ENCODE data around the gene EGLN3.

EGLN3 gene

DNA sequence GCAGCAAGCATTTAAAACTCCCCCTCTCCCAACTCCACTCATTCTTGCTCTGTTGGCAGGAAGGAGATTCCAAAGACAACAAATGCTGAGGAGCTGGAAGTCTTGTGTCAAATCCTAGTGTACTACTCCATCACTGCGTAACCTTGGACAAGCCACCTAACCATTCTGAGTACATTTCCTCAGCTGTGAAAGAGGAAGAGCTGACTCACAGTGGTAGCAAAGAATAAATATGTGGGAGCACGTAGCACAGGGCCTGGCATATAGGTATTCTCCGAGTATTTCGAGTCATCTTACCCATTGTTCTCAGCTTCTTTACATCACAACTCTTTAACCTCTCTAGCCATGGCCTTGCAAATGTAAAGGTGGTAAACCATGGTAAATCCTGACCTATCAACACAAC is 28.7 kb downstream of the EGLN3 start:
- no peak overlapping the region for H3K27ac Mint-ChIP-seq
- CTCF ChIA-PET = interaction anchor here (0.6 kb wide), 1 partner anchor 308 kb away, joined by 3 read pairs; no protein-coding TSS in a partner anchor
- no peaks in the 10 kb centered on the region for H3K4me1 Mint-ChIP-seq
- no peak for DNase-seq
- peaks cover 10% of the 10 kb centered on the region for H3K27me3 Mint-ChIP-seq
- no peak overlapping the region for H3K4me3 Mint-ChIP-seq
- H3K36me3 Mint-ChIP-seq = no peaks in the 10 kb centered on the region
- H3K9me3 Mint-ChIP-seq = peaks cover 2% of the 10 kb centered on the region

DNA sequence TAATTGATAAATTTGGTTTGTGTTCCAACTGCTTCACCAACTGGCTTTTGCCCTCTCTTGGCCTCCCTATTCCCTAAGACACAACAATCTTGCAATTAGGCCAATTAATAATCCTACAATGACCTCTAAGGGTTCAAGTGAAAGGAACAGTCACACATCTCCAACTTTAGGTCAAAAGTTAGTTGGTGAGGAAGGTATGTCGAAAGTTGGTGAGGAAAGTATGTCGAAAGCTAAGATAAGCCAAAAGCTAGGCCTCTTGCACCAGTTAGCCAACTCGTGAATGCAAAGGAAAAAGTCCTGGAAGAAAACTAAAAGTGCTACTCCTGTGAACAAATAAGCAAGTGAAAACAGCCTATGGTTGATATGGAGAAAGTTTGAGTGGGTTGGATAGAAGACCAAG is 32.6 kb downstream of the EGLN3 start:
- peaks cover 13% of the 10 kb centered on the region for H3K27me3 Mint-ChIP-seq
- no peak overlapping the region for H3K4me3 Mint-ChIP-seq
- no peaks in the 10 kb centered on the region for H3K36me3 Mint-ChIP-seq
- no peak for DNase-seq
- H3K4me1 Mint-ChIP-seq = no peaks in the 10 kb centered on the region
- H3K9me3 Mint-ChIP-seq = peaks cover 2% of the 10 kb centered on the region
- CTCF ChIA-PET = no interaction called here
- H3K27ac Mint-ChIP-seq = no peak overlapping the region

DNA sequence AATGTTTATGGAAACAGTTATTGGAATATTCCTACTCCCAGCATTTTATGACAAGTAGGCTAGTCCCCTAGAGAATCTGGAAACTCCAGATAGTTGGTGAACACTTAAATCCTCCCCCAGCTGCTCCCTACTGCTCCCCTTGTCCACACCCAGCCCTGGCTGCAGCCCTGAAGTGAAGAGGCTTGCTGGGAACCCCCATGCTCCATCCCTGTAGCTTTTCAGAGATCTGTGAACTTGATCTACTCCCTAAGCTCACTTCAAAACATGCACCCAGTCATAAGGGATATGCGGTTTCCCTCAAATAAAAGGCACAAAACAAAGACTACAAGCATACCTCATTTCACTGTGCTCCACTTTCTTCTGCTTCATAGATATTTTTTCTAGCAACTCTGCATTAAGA is 33.2 kb downstream of the EGLN3 start:
- CTCF ChIA-PET = no interaction called here
- H3K9me3 Mint-ChIP-seq = peaks cover 2% of the 10 kb centered on the region
- peaks cover 13% of the 10 kb centered on the region for H3K27me3 Mint-ChIP-seq
- H3K4me3 Mint-ChIP-seq = no peak overlapping the region
- H3K27ac Mint-ChIP-seq = no peak overlapping the region
- no peaks in the 10 kb centered on the region for H3K4me1 Mint-ChIP-seq
- no peaks in the 10 kb centered on the region for H3K36me3 Mint-ChIP-seq
- DNase-seq = no peak

DNA sequence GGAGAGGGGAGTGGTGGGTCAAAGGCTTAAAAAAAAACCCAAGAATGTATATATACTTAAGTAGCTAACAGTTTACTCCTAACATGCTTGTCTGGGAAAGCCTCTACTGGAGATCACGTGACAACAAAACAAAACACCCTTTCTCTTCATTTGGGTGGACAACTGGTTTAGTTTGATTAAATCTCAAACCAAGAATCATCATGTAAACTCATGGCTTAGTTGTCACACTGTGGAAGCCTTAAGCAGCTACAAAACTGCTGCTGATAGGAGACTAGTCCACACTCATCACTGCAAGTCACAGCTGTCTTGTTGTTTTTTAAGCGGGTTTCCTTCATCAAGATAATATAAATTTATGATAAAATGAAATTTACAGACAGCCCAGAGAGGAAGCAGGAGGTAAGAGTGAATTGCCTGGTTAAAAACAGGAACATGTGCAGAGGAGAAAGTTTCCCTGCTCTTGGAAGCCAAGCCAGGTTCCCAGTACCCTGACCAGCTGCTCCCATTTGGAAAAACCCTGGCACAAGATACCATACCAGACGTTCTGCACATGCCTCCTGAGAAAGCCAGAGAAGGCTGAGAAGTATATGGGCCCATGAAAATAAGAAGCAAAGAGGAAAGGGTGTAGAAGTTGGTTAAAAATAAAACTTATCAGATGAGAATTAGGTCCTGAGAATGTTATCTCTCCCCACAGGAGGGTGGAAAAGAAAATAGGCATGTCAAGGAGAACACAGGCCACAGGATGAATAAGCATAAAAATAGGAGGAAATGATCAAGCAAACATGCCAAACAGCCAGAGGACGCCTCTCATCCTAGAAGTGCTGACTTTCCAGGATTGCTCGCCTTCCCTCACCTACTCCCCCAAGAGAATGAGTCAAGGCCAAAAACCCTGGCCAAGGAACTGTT is 34.0 kb downstream of the EGLN3 start:
- no peak overlapping the region for H3K27ac Mint-ChIP-seq
- no peaks in the 10 kb centered on the region for H3K9me3 Mint-ChIP-seq
- H3K36me3 Mint-ChIP-seq = no peaks in the 10 kb centered on the region
- CTCF ChIA-PET = no interaction called here
- no peak overlapping the region for H3K4me3 Mint-ChIP-seq
- no peaks in the 10 kb centered on the region for H3K4me1 Mint-ChIP-seq
- peaks cover 15% of the 10 kb centered on the region for H3K27me3 Mint-ChIP-seq
- no peak for DNase-seq

DNA sequence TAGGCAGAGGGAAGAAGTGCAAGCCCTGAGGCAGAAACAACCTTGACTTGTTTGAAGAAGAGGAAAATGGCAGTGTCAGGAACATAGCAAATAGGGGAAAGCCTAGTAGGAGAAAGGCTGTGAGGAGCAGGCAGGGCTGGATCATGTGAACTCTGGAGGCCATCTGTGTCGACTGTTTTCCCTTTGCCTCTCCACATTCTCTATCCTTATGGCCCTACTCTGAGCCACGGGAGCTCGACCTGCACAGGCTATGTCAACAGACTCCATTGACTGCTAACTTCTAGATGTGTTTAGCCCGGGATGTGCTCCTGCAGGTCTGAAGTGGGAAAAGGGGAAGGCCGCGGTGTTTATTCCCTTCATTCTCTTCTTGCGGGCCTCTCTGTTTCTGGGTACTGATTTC is 35.2 kb downstream of the EGLN3 start:
- no peak overlapping the region for H3K4me3 Mint-ChIP-seq
- H3K4me1 Mint-ChIP-seq = no peaks in the 10 kb centered on the region
- CTCF ChIA-PET = no interaction called here
- no peak overlapping the region for H3K27ac Mint-ChIP-seq
- peaks cover 17% of the 10 kb centered on the region for H3K27me3 Mint-ChIP-seq
- no peaks in the 10 kb centered on the region for H3K9me3 Mint-ChIP-seq
- no peaks in the 10 kb centered on the region for H3K36me3 Mint-ChIP-seq
- no peak for DNase-seq

DNA sequence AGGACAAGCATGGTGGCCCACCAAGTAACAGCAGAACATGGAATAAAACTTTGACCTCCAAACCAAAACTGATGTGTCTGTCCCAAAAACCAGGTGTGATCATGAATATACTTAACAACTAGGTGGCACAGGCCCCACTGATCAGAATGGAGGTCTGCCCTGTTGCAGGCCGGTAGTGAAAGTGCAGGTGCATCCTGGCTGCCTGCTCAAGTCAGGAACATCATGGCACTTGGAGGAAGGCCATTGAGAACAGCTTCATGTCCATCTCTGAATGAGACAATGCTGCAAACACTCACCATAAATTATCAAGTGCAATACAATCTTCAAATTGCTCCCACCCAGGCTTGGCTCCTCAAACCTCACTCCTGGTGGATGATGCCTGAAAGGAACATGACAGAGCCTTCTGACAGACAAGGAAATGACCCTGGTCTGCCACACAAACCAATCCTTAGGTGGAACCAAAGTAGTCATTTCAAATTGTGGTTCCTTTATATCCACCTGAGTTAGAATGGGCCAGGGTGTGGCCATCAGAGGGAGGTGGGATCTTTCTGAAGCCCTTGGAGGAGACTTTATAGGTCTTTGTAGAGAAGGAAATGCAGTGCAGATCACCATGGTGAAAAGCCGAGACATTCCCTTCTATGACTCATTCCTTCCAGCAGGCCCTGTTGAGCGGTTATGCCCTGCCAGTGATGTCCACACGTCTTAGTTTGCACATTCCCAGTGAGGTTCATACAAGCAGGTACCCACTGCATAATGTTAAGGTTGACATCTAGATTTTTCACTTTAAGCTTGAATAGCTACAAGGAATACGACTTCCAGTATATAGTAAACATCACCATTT is 36.0 kb downstream of the EGLN3 start:
- Mint-ChIP-seq H3K36me3 (no peaks in the 10 kb centered on the region), H3K27me3 (peaks cover 17% of the 10 kb centered on the region), H3K9me3 (no peaks in the 10 kb centered on the region), H3K4me3 (no peak overlapping the region), H3K27ac (no peak overlapping the region), H3K4me1 (no peaks in the 10 kb centered on the region)
- CTCF ChIA-PET = no interaction called here
- no peak for DNase-seq

DNA sequence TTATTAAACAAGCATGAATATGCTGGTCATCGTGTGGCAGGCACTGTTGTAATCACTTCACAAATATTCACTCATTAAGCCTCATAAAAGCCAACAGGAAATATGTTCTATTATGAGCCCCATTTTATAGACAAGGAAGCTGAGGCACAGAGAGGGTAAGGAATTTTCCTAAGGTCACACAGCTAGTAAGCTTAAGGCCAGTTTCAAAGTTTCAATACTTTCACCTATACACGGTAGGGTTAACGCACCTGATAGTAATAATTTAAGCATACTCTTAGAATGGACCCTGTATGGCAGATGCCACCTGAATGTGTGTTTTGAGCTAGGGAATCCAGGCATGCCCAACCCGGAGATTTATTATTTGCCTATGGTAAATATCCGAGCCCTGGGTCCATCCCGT is 39.8 kb downstream of the EGLN3 start:
- Mint-ChIP-seq H3K27ac (no peak overlapping the region), H3K36me3 (no peaks in the 10 kb centered on the region), H3K9me3 (no peaks in the 10 kb centered on the region), H3K4me3 (no peak overlapping the region), H3K4me1 (no peaks in the 10 kb centered on the region), H3K27me3 (peaks cover 29% of the 10 kb centered on the region)
- CTCF ChIA-PET = no interaction called here
- no peak for DNase-seq

DNA sequence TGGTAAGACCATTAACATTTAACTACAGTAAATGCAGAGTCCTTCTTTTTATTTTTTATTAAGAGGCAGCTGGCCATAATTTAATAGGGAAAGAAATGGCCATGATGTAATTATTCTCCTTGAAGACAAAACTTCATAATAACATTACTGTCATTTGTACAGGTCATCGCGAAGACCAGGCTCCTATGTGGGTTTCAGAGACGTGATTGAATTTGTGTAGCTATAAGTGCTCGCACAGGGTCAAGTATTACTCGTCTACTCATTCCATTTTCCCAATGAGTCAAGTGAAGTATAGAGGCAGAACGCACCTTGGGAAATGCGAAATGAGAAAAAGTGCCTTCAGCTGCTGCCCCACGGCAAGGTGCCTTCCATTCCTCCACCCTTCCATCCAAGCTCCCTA is 40.4 kb downstream of the EGLN3 start:
- Mint-ChIP-seq H3K27ac (no peak overlapping the region), H3K4me1 (no peaks in the 10 kb centered on the region), H3K9me3 (no peaks in the 10 kb centered on the region), H3K27me3 (peaks cover 29% of the 10 kb centered on the region), H3K36me3 (no peaks in the 10 kb centered on the region), H3K4me3 (no peak overlapping the region)
- no peak for DNase-seq
- CTCF ChIA-PET = interaction anchor here (2.1 kb wide), 1 partner anchor 70 kb away, joined by 4 read pairs; no protein-coding TSS in a partner anchor

DNA sequence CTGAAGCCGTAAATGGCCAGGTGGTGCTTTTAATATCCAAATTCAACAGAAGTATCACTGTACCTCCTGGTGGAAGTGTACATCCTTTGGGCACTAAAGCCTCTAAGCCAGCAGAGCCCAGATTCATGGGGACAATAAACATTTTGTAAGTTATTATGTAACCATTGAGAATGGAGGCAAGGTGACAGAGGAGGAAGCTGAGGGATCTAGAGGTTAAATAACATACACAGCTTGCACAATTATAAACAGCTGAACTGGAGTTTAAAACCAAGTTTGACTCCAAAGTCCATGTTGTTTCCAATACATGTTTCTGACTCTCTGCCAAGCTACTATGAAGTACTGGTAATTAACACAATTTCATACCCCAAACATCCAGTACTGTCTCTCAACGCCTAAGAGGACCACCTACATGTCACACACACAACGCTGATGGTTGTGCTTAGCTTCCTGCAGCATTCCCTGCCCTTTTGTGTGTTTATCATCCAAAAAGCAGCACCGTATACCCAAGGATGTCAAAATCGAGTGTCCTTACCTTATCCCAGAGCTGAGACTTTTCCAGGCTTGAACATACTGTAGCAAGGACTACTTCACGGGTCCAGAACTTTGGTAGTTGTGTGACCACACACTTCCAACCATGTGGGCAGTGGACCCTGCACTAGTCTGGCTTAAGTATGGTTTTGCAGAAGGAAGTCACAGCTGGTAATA is 41.3 kb downstream of the EGLN3 start:
- no peaks in the 10 kb centered on the region for H3K4me1 Mint-ChIP-seq
- no peaks in the 10 kb centered on the region for H3K9me3 Mint-ChIP-seq
- CTCF ChIA-PET = interaction anchor here (2.1 kb wide), 1 partner anchor 69 kb away, joined by 4 read pairs; no protein-coding TSS in a partner anchor
- no peak overlapping the region for H3K27ac Mint-ChIP-seq
- H3K4me3 Mint-ChIP-seq = no peak overlapping the region
- H3K36me3 Mint-ChIP-seq = no peaks in the 10 kb centered on the region
- peaks cover 28% of the 10 kb centered on the region for H3K27me3 Mint-ChIP-seq
- no peak for DNase-seq

DNA sequence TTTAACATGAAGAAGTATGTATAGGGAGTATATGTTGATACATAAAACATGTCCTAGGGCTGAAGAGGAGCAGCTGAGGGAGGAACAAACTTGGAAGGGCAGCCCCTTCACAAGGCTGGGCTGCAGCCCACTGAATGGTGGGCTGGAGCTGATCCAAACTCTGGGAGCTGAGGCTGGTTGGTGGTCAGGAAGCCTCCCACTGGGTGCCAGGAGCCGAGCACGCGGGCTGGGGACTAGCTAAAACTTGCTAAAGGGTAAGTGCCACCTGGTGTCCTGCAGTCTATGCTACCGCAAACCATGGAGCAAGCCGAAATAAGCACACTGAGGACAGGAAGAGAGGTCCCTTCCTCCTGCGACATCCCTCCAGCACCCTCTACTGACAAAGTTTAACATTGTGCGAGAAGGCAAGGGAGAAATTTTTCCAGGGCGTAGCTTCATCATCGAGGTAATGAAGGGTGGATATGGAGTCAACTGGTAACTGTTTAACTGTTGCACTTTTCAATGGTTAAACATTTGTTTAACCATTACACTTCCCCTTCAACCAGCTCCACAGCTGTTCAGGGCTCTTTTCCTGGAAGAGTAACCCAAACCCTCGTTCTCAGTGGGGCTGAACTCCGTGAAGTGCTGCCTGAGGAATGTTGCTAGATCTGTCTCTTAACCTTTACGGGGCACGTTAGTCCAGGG is 42.2 kb downstream of the EGLN3 start:
- CTCF ChIA-PET = interaction anchor here (2.1 kb wide), 1 partner anchor 68 kb away, joined by 4 read pairs; no protein-coding TSS in a partner anchor
- H3K27me3 Mint-ChIP-seq = peaks cover 25% of the 10 kb centered on the region
- H3K36me3 Mint-ChIP-seq = no peaks in the 10 kb centered on the region
- no peaks in the 10 kb centered on the region for H3K9me3 Mint-ChIP-seq
- no peak for DNase-seq
- no peak overlapping the region for H3K27ac Mint-ChIP-seq
- no peak overlapping the region for H3K4me3 Mint-ChIP-seq
- no peaks in the 10 kb centered on the region for H3K4me1 Mint-ChIP-seq

DNA sequence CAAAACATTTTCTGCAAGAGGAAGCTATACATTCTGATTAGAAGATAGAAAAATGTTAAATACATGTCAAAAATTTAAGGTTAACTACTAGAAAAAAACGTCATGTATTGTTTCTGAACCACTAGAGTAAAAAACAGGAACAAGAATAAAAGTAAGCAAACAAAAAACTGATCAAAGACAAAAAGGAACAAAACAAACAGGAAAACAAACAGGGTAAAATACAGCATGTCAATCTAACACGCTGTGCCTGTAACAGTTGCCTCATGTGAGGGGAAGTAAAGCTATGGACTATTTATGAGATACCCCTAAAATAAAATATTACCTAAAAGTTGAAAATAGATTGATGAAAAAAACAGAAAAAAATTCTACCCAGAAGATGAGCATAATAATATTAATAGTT is 43.9 kb downstream of the EGLN3 start:
- peaks cover 30% of the 10 kb centered on the region for H3K27me3 Mint-ChIP-seq
- peaks cover 4% of the 10 kb centered on the region for H3K4me1 Mint-ChIP-seq
- no peak for DNase-seq
- CTCF ChIA-PET = no interaction called here
- no peaks in the 10 kb centered on the region for H3K36me3 Mint-ChIP-seq
- H3K27ac Mint-ChIP-seq = no peak overlapping the region
- H3K9me3 Mint-ChIP-seq = no peaks in the 10 kb centered on the region
- H3K4me3 Mint-ChIP-seq = no peak overlapping the region

DNA sequence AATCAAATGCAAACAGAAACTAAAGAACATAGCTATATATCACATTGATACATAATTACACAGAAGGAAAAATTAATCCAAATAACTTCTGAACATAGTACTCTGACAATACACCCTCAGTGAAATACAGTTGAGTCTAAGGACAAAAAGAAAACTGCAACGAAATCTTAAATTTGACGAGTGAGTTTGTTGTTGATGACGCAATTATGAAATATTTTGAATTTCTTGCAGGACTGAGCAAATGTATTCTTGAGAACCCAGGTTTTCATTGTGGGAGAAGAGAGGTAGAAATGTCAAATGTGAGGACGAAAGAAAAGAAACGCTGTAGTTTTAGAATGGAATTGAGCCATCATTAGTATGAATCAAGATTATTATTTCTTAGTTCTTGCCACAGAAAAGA is 46.3 kb downstream of the EGLN3 start:
- Mint-ChIP-seq H3K9me3 (no peaks in the 10 kb centered on the region), H3K27ac (no peak overlapping the region), H3K27me3 (peaks cover 34% of the 10 kb centered on the region), H3K36me3 (no peaks in the 10 kb centered on the region), H3K4me3 (no peak overlapping the region), H3K4me1 (peaks cover 4% of the 10 kb centered on the region)
- DNase-seq = no peak
- CTCF ChIA-PET = no interaction called here

DNA sequence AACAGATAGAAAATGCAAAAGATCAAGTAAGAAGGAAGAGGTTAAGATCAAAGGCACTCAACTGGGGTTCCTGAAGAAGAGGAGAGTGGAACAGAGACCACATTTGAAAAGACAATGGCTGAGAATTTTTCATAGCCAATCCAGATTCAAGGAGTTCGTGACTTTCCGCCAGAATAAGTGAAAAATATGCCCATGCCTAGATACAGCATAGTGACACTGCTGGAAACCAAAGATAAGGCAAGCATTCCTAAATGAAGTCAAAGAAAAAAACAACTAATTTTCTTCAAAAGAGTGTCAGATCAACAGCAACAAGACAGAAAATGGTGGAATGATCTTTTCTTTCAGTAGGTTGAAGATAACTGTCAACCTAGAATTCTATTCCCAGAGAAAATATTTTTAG is 47.5 kb downstream of the EGLN3 start:
- H3K36me3 Mint-ChIP-seq = no peaks in the 10 kb centered on the region
- peaks cover 24% of the 10 kb centered on the region for H3K27me3 Mint-ChIP-seq
- no peak for DNase-seq
- H3K27ac Mint-ChIP-seq = no peak overlapping the region
- peaks cover 4% of the 10 kb centered on the region for H3K4me1 Mint-ChIP-seq
- no peaks in the 10 kb centered on the region for H3K9me3 Mint-ChIP-seq
- no peak overlapping the region for H3K4me3 Mint-ChIP-seq
- CTCF ChIA-PET = no interaction called here

DNA sequence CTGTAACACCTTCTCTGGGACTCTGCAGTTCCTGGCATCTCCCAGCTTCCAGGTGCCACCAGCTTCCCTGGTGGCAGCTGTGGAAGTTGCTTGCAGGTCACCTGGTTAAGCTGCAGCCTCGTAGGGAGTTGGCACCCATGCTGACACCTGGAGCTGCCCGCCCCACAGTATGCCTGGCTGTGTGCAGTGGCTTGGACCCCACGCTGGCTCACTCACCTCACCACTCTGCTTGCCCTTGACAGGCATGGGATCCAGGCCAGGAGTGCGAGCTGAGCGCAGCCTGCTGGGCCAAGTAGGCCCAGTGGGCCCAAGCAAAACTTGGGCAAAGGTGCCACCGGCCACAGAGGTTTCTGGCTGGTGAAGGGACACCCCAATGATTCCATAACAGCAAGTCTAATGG is 48.5 kb downstream of the EGLN3 start:
- no peak overlapping the region for H3K27ac Mint-ChIP-seq
- no peak for DNase-seq
- no peaks in the 10 kb centered on the region for H3K9me3 Mint-ChIP-seq
- H3K27me3 Mint-ChIP-seq = peaks cover 27% of the 10 kb centered on the region
- CTCF ChIA-PET = no interaction called here
- no peaks in the 10 kb centered on the region for H3K36me3 Mint-ChIP-seq
- H3K4me1 Mint-ChIP-seq = peaks cover 4% of the 10 kb centered on the region
- no peak overlapping the region for H3K4me3 Mint-ChIP-seq

Measured in activated naive CD4-positive, alpha-beta T cell treated with anti-CD3 and anti-CD28 coated beads, Interleukin-2, amount 10 ng/mL, durations not matched to agents 7 days and 5 days (primary cell).